GM21737 (cell line): ENCODE results near the gene TNFAIP2.
"Not testable (repeated sequence)": the region's sequence is repeated elsewhere in the genome, so short reads cannot be mapped to it uniquely, and the experiment has no call there.

ENCODE experiments used
- ATAC-seq: cut with Tn5 transposase; IDR thresholded peaks from one replicate; pipeline ENCODE4 v1.9.1; 2021; ENCODE audit warnings: mild to moderate bottlenecking, moderate library complexity; ENCODE audit not compliant: unreplicated experiment

TNFAIP2 gene

GRCh38 chr14:103107455-103107854, 15.8 kb upstream of the TNFAIP2 start:
- ATAC-seq, result no peak

GRCh38 chr14:103107941-103108748, 15.1 kb upstream of the TNFAIP2 start:
- ATAC-seq, result no peak

GRCh38 chr14:103108749-103109207, 14.5 kb upstream of the TNFAIP2 start:
- ATAC-seq, result no peak

- no peak for ATAC-seq
Measured at GRCh38 chr14:103109535-103110441, 13.5 kb upstream of the TNFAIP2 start.

DNA sequence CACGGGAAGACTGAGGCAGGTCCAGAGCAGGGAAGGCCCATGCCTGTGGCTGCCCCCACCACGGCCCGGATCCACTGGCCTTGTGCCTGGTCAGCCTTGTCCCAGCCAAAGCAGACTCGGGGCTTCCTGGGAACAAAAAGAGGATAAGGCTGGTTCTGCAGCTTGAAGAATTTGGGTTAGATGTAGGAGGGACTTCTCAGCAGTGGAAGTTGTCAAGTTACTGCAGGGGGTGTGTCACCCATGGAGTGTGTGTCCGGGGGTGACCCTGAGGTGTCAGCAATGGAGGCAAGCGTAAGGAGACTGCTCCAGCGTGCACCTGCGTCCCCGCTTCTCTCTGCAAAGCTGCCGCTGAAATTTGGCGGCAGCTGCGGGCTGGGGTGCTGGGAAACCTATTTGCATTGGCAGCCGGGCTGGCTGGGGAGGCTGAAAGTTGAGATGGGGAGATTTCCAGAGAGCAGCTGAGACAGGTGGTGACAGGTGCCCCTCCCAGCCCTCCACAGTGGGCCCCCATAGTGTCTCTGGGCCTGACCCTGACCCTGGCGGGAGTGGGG, 12.5 kb upstream of the TNFAIP2 start:
- ATAC-seq, result no peak

DNA sequence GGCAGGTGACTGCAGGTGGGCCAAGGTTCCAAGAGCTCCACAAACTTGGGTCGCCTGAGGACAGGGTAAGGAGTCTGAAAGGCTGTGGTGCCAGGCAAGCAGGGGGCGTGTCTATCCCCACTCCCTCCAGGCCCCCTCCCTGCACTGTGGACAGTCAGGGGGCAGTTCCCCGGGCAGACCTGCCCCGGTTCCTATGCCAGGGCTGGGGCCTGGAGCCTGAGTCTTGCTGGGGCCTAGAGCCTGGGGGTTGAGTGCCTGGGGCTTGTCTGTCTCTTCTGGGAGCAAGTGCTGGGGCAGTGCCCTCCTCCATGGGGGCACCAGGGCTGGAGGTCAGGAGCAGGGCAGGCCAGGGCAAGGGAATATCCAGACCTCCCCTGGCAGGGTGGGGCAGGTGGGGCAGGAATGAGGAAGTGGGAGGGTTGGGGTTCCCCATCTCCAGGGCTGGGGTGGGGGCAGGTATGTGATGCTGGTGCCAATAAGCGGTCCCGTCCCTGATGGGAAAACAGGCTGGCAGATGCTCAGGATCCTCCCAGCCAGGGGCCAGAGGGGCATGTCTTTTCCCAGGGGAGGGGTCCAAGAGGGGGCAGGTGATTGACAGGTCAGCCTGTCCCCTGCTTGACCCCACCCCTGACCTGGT, 11.9 kb upstream of the TNFAIP2 start:
- no peak for ATAC-seq

DNA sequence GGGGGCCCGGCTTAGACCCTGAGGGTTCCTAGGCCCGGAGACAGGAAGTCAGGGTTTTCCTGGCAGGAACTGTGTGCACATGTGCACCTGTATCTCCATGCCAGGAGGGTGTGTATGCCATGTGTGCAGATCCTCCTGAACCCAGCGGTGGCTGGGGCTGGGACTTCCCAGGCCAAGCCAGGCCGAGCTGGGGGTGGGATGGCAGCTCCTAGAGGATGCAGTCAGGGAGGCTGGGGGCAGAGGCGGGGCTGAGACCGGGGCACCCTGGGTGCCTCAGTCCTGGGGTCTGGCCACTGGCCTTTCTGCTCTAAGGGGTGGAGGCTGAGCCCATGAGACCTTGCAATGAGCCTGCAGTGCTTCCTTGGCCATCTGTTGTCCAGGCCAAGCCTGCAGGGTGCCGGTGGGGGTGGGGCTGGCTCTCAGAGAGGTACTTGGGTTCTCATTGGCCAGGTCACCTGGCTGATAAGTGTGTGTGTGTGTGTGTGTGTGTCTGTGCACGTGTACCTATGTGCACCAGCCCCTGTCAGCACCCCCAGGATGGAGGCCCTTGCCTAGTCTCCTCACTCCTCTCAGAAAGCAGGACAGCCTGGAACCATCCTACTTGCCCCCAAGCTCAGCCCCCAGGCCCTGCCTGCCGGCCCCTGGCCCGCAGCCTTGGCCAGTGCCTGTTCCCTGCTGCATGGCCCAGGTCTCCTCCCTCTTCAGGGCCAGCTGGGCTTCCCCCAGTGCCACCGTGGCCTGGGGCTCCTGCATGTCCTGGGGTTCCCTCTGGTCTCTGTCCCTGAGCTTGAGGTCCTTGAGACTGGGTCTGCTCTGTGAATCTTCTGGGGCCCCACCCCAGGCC, 10.6 kb upstream of the TNFAIP2 start:
- ATAC-seq, result no peak

GRCh38 chr14:103113303-103113702, 10.0 kb upstream of the TNFAIP2 start:
- no peak for ATAC-seq

DNA sequence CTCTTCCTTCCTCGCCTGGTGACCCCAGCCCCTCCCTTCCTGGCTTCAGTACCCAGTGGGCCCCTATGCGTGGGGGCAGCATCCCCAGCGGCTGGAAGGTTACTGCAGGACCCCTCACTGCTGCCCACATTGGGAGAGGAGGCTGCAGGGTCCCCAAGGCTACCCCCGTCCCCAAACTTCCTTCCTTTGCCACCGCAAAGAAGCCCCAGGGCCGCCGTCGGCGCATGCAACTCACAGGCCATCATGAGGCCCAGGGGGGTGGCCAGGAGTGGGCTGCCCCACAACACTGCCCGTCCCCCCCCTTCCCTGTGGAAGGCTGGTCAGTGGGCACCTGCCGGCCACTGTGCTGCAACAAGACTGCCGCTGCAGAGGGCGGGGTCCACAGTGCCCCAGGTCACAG, 9.5 kb upstream of the TNFAIP2 start:
- no peak for ATAC-seq

DNA sequence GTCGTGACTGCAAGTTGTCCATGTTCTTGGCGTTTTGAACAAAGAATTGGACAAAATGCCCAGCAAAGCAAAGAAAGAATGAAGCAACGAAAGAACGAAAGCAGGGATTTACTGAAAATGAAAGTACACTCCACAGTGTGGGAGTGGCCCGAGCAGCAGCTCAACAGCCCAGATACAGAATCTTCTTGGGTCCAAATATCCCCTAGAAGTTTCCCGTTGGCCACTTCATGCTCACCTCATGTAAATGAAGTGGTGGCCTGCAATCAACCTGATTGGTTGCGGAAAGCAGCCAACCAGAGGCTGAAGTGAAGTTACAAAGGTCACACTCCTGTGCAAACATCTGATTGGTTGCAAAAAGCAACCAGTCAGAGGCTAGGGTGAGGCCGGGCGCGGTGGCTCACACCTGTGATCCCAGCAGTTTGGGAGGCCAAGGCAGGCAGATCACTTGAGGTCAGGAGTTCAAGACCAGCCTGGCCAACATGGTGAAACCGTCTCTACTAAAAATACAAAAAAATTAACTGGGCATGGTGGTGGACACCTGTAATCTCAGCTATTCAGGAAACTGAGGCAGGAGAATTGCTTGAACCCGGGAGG, 8.1 kb upstream of the TNFAIP2 start:
- not testable (repeated sequence) for ATAC-seq

- no peak for ATAC-seq
Measured at GRCh38 chr14:103115845-103116572, 7.3 kb upstream of the TNFAIP2 start.

DNA sequence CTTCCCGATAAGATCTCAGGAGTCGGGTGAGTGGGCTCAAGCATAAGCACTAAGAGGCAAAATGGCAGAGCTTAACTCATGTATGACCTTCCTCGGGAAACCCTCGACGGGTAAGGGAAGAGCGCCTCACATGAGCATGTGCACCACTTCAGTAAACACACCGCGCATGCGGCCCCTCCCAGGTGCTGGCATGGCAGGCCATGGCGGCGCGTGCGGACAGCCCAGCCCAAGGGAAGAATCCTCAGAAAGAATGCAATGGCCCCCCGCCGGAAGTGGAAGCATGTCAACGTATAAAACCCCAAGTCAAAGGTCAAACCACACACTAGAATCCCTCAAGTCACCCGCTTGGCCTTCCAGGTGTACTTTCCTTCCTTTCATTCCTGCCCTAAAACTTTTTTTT, 6.6 kb upstream of the TNFAIP2 start:
- ATAC-seq, result no peak

DNA sequence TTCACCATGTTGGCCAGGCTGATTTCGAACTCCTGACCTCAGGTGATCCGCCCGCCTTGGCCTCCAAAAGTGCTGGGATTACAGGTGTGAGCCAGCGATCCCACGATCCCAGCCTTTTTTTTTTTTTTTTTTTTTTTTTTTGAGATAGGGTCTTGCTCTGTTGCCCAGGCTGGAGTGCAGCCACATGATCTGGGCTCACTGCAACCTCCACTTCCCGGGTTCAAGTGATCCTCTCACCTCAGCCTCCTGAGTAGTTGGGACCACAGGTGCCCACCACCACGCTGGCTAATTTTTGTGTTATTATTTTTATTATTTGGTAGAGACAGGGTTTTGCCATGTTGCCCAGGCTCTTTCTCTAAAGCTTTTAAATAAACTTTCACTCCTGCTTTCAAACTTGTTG, 5.8 kb upstream of the TNFAIP2 start:
- ATAC-seq, result not testable (repeated sequence)

- no peak for ATAC-seq
Measured at GRCh38 chr14:103118018-103118662, 5.1 kb upstream of the TNFAIP2 start.

- no peak for ATAC-seq
Measured at GRCh38 chr14:103118663-103119404, 4.4 kb upstream of the TNFAIP2 start.

GRCh38 chr14:103119527-103119926, 3.7 kb upstream of the TNFAIP2 start:
- ATAC-seq, result not testable (repeated sequence)

- ATAC-seq, result no peak
Measured at GRCh38 chr14:103121121-103121845, 2.0 kb upstream of the TNFAIP2 start.
